ENCODE measurements around the gene UTP25. TPM values are rescaled to one million over a fixed set of nuclear protein-coding genes. Genes with fewer than 3 reads are reported as not detected.

The UTP25 gene, protein sequence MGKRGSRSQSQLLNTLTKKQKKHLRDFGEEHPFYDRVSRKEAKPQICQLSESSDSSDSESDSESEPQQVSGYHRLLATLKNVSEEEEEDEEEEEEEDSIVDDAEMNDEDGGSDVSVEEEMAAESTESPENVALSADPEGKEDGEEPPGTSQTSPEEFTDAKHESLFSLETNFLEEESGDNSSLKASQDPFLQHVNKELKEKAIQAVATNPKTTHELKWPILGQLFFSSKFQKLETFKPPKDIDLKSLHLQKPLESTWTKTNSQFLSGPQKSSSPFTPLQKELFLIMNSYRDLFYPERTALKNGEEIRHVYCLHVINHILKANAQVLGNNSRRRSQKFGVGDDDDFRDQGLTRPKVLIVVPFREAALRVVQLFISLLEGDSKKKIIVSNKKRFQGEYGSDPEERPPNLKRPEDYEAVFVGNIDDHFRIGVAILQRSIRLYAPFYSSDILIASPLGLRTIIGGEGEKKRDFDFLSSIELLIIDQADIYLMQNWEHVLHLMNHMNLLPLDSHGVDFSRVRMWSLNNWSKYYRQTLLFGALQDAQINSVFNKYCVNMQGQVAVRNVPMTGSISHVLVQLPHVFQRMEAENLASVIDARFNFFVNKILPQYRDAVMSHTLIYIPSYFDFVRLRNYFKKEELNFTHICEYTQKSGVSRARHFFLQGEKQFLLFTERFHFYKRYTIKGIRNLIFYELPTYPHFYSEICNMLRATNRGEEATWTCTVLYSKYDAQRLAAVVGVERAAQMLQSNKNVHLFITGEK
- 9.2 and 12.7 TPM in 2 replicates for total RNA-seq

DNA sequence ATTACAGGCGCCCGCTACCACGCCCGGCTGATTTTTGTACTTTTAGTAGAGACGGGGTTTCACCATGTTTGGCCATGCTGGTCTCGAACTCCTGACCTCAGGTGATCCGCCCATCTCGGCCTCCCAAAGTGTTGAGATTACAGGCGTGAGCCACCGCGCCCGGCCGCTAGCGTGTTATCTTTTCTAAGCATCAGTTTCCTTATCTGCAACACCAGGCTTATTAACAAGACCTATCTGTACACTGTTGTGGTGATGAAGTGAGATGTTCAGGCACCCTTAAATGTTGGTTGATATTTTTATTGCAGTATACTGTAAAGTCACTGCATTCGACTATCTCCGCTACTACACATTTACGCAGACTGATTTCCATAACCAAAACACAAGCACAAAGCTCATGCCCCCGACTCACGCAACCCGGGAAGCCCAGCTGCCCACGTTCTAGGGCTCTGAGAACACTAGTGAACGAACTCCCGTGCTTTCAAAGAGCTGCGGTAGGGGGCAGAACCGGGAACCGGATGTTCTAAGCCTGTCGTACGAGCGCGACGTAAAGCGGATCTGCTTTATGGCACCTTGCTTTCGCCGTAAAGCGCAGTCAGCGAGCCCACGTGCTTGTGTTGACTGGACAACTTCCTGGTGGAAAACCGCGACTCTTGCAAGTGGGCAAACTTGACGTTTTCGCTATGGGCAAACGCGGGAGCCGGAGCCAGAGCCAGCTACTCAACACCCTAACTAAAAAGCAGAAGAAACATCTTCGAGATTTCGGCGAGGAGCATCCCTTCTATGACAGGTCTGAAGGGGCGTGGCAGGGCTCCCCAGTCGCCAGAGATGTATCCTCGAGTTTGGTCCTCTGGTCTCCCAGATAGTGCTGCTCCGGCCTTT lies at the start of gene UTP25:
Gene UTP25, plus strand, starts transcription at position 589 of the 879 bp plus-strand sequence. Its CDS starts 92 bp downstream, at position 681.

DNA sequence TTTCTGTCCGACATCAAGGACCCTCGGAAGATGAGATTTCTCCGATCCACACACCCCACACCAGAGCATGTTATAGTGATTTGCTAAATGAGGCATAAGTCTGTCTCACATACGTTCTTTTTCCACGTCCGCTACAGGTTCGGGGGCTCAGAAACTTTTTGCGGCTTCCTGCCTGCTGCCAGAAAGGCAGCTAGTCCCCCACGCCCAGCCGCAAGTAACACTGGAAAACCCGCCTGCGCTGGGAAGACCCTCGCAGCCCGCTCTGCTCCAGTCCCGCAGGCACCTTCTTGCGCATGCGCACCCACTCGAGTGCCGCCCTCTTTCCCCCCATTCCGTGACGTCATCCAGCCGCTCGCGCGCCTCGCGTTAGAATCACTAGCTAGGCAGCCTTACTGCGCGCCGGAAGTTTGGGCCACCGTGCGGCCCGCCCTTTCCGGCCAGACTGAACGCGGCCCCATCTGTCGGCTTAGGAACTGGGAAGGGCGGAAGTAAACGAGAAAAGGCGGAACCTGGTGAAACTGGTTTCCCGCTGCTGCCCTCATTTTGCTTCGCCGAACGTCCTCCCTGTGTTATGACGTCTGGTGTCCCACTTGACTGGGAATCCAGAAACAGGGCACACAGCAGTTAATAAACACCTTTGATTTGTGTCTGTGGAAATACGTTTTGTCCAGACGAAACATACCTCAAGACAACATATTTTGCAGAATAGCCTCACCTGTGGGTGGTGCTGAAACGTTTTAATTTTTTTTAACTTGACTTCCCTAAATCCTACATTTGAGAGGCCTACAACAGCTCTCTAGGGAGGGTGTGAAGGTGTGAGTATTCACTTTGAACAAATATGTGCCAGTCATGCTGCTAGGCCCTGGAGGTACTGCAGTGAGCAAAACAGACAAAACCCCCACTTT lies 43.3 kb upstream of the UTP25 start, which contains the start of gene C1orf74:
Gene C1orf74, minus strand, starts transcription at position 295 of the 905 bp plus-strand sequence. CDS start 925 bp downstream, outside the sequence.

DNA sequence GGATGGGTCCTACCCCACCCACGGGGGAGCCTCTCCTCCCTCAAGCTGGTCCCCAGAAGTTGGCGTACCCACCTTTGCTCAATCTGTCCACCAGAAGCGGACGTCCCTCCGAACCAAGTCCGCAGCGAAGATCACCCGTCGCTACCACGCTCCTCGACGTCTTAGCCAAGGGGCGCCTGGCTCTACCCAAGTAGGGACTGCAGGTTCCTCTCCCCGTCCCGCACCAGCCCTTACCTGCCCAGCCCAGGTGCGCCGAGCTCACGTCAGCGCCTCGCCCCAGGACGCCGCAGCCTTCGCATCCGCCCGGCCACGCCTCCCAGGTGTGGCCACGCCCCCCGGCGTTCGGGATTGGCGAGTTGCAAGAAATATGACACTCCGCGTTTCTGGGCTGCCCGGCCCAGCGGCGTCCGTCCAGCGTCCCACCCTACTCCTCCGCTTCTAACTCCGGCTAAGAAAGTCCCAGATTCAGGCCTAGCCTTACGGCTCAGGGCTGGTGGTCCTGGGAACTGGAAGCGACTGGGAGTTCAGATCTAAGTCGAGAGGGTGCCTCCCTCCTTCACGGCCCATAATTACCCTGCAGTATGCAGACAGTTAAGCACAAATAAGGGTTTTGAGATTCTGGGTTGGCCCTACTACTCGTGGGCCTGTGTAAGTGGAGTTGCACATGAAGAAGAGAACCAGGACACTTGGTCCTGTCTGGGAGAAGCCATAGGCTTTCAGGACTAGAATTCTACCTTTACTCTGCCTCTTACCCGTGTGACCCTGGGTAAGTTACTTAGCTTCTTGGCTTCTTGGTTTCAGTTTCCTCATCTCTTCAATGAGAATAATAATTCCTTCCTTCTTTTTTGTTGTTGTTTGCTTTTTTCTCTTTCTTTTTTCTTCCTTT lies 21.7 kb upstream of the UTP25 start, which contains the start of gene IRF6:
Gene IRF6, minus strand, starts transcription at position 268 of the 886 bp plus-strand sequence. CDS start 4,729 bp downstream, outside the sequence.

Other genes starting within 250 kb of the UTP25 start
- gene CAMK1G, start 244.3 kb upstream of the UTP25 start, total RNA-seq, result 4.2 and 13.1 TPM in 2 replicates
- gene LAMB3, start 175.5 kb upstream of the UTP25 start, total RNA-seq, result 16.3 and 26.1 TPM in 2 replicates
- 23.6 and 49.0 TPM in 2 replicates for gene G0S2, start 152.6 kb upstream of the UTP25 start, total RNA-seq
- 1.2 and 41.6 TPM in 2 replicates for gene HSD11B1, start 123.1 kb upstream of the UTP25 start, total RNA-seq
- gene TRAF3IP3, start 71.9 kb upstream of the UTP25 start, total RNA-seq, result not detected in 2 replicates
- 2.4 TPM in 2 replicates for gene C1orf74, start 43.4 kb upstream of the UTP25 start, total RNA-seq
- gene IRF6, start 21.8 kb upstream of the UTP25 start, total RNA-seq, result 0.05 and 0.59 TPM in 2 replicates
- 0.28 and 0.89 TPM in 2 replicates for gene SYT14, start 110.2 kb downstream of the UTP25 start, total RNA-seq

Data from smooth muscle cell of the umbilical artery (primary cell).